Sigmoid colon (tissue), 7 donors: ENCODE data around the gene SLAMF1. TPM values are rescaled to one million over a fixed set of nuclear protein-coding genes. Genes with fewer than 3 reads are reported as not detected.

Experiments used
- DNase-seq: peaks from one replicate; pipeline ENCODE4 v3.0.0-alpha.2; 2019
- H3K27ac ChIP-seq, 4 donors: fragments of 200-600 bp; sonication (generic); one replicate each; pipeline ENCODE4 v1.5.1; 2016 to 2019; ENCODE audit warnings: mild to moderate bottlenecking in 1 of 4
- H3K27me3 ChIP-seq, 3 donors: fragments of 200-600 bp; sonication (generic); one replicate each; pipeline ENCODE4 v1.5.1; 2019; ENCODE audit warnings: mild to moderate bottlenecking in 1 of 3
- H3K36me3 ChIP-seq, 4 donors: fragments of 200-600 bp; sonication (generic); one replicate each; pipeline ENCODE4 v1.5.1; 2016 to 2019
- H3K4me1 ChIP-seq, 4 donors: fragments of 200-600 bp; sonication (generic); one replicate each; pipeline ENCODE4 v1.5.1; 2017 to 2019
- H3K4me3 ChIP-seq, 4 donors: fragments of 200-600 bp; sonication (generic); one replicate each; pipeline ENCODE4 v1.5.1; 2017 to 2019; ENCODE audit warnings: mild to moderate bottlenecking in 2 of 4, moderate library complexity in 1 of 4
- H3K9me3 ChIP-seq, 4 donors: fragments of 200-600 bp in 3 of 4; sonication (generic) in 3 of 4; one replicate each; pipeline versions ENCODE4 v1.5.1 to v1.6.1; 2013 to 2019
- CTCF ChIP-seq, 4 experiments: fragments of 450-650 bp in 3 of 4; fragments of 200-600 bp in 1 of 4; IDR thresholded peaks; one replicate each; pipeline ENCODE4 v1.5.1; 2016 to 2019; ENCODE audit warnings: antibody characterized with exemption in 4 of 4, mild to moderate bottlenecking in 3 of 4, moderate library complexity in 2 of 4
- EP300 ChIP-seq, 4 donors: sonication (generic); formaldehyde crosslinking; IDR thresholded peaks; one replicate each; pipeline ENCODE4 v1.6.1; 2017; ENCODE audit warnings: antibody characterized with exemption in 4 of 4
- POLR2A ChIP-seq, 2 donors: fragments of 450-650 bp; IDR thresholded peaks; one replicate each; pipeline ENCODE4 v1.6.1; 2016; ENCODE audit warnings: antibody characterized with exemption in 2 of 2, mild to moderate bottlenecking in 2 of 2, moderate library complexity in 2 of 2
- POLR2AphosphoS5 ChIP-seq, 4 donors: sonication (generic); formaldehyde crosslinking; IDR thresholded peaks; one replicate each; pipeline ENCODE4 v1.6.1; 2017; ENCODE audit warnings: antibody characterized with exemption in 4 of 4
- WGBS, 2 donors: extraction: QIAGEN DNeasy Blood & Tissue Kit; methylation state at CpG; one replicate each; pipeline ENCODE4 v1.1.7; 2013; 5-methylcytosine and 5-hydroxymethylcytosine counted together
- intact Hi-C: fragments of 100-400 bp; cut with DNase I; formaldehyde crosslinking; loops from one replicate; pipeline ENCODE4 v1.15.1; 2023
- polyA plus RNA-seq, 3 donors: library from polyadenylated mRNA; stranded (reverse); fragments of 200-250 nt; gene quantifications; one replicate each; pipeline ENCODE4 v1.2.3, GENCODE V29; 2013
- total RNA-seq, 4 donors: library from RNA; depleted of rRNA; stranded (reverse); fragments of >200 nt; gene quantifications; one replicate each; pipeline ENCODE4 v1.1.0, GENCODE V29; 2016
- donor health status: healthy with polysubstance abuse.
- donor health status: Bipolar disorder and iron deficiency.
- donor health status: healthy.

SLAMF1 gene
- total and polyA plus RNA-seq, 7 donors = under 0.01 to 6.1 (median 0.28) TPM; not detected in 2

GRCh38 chr1:160558660-160559380 is 88.0 kb downstream of the SLAMF1 start:
- WGBS, 2 donors = 80 to 87% methylated on average over 4 of the region's 4 CpGs
- TF ChIP-seq CTCF (IDR thresholded peaks at IDR 0.05) = no peak
- TF ChIP-seq POLR2AphosphoS5 (IDR thresholded peaks at IDR 0.05) = no peak
- TF ChIP-seq POLR2A (IDR thresholded peaks at IDR 0.05) = no peak
- no peak for TF ChIP-seq EP300 (IDR thresholded peaks at IDR 0.05)
- peaks cover 0 to 4% (median 0%) of the 10 kb centered on the region in 4 donors for H3K9me3 ChIP-seq
- intact Hi-C loops = no loop called here
- H3K4me3 ChIP-seq = no peak overlapping the region
- H3K36me3 ChIP-seq = no peaks in the 10 kb centered on the region
- H3K27ac ChIP-seq = no peak overlapping the region
- no peaks in the 10 kb centered on the region for H3K4me1 ChIP-seq
- DNase-seq = no peak
- no peaks in the 10 kb centered on the region for H3K27me3 ChIP-seq

Other genes starting within 250 kb of the SLAMF1 start
- gene VANGL2, start 246.5 kb downstream of the SLAMF1 start, total RNA-seq = 1 to 10 TPM; 3.2 to 6.6 (median 3.6) TPM
- 1 to 10 TPM; 1.8 to 3.5 (median 2.6) TPM for gene VANGL2, start 246.5 kb downstream of the SLAMF1 start, polyA plus RNA-seq
- 1 to 10 TPM in 2 of 4 donors, under 1 TPM in 1, not detected in 1; 0.41 to 1.2 (median 1.1) TPM for gene SLAMF6, start 123.8 kb downstream of the SLAMF1 start, total RNA-seq
- gene SLAMF6, start 123.8 kb downstream of the SLAMF1 start, polyA plus RNA-seq = 10 to 100 TPM in 1 of 3 donors, 1 to 10 TPM in 1, under 1 TPM in 1; 0.60 to 15.2 (median 1.4) TPM
- 1 to 10 TPM; 2.2 to 7.5 (median 3.3) TPM for gene CD84, start 67.5 kb downstream of the SLAMF1 start, total RNA-seq
- gene CD84, start 67.5 kb downstream of the SLAMF1 start, polyA plus RNA-seq = 1 to 10 TPM in 2 of 3 donors, under 1 TPM in 1; 0.60 to 5.5 (median 3.2) TPM
- 1 to 10 TPM; 2.9 to 4.5 (median 3.6) TPM for gene CD48, start 64.8 kb upstream of the SLAMF1 start, total RNA-seq
- 100 to 1,000 TPM in 1 of 3 donors, 10 to 100 TPM in 2; 15.6 to 112 (median 23.1) TPM for gene CD48, start 64.8 kb upstream of the SLAMF1 start, polyA plus RNA-seq
- under 1 TPM in 3 of 4 donors, not detected in 1; 0.16 to 0.83 (median 0.41) TPM for gene SLAMF7, start 92.2 kb upstream of the SLAMF1 start, total RNA-seq
- 10 to 100 TPM in 2 of 3 donors, 1 to 10 TPM in 1; 3.6 to 31.0 (median 11.4) TPM for gene SLAMF7, start 92.2 kb upstream of the SLAMF1 start, polyA plus RNA-seq
- gene LY9, start 149.1 kb upstream of the SLAMF1 start, total RNA-seq = under 1 TPM in 3 of 4 donors, not detected in 1; under 0.01 to 0.36 (median 0.16) TPM
- 10 to 100 TPM in 1 of 3 donors, under 1 TPM in 1, not detected in 1; 0.23 to 12.8 TPM for gene LY9, start 149.1 kb upstream of the SLAMF1 start, polyA plus RNA-seq
- gene CD244, start 215.8 kb upstream of the SLAMF1 start, total RNA-seq = under 1 TPM in 3 of 4 donors, not detected in 1; 0.16 to 0.36 (median 0.27) TPM
- gene CD244, start 215.8 kb upstream of the SLAMF1 start, polyA plus RNA-seq = 1 to 10 TPM in 2 of 3 donors, not detected in 1; 1.0 to 1.8 TPM
- under 1 TPM in 2 of 4 donors, not detected in 2; 0.66 to 0.71 TPM for gene ITLN1, start 238.1 kb upstream of the SLAMF1 start, total RNA-seq
- gene ITLN1, start 238.1 kb upstream of the SLAMF1 start, polyA plus RNA-seq = 100 to 1,000 TPM; 175 to 478 (median 284) TPM